Fibroblast of skin of abdomen (primary cell): ENCODE results near the gene DLG2.

Source experiments
- DNase-seq: peaks from one replicate; pipeline ENCODE4 v3.0.0-alpha.2; 2013

DLG2 gene

DNA sequence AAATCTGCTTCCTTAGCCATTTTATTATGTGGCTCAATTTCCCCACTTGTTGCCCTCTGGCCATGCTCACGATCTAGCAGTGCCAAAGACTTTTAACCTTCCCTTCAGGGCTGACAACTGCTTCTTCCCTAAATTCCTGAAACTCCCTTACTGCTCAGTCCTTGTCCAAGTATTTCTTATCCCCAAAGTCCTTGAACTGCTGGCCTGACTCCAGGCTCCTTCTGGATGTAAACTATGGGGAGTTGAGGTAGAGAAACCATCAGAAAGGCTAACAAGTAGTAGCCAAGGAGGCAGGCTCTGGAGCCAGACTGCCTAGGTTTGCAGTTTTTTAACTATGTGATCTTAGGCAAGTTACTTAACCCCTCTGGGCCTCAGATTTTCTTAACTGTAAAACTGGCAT is 2082.3 kb downstream of the DLG2 start:
- no peak for DNase-seq

DNA sequence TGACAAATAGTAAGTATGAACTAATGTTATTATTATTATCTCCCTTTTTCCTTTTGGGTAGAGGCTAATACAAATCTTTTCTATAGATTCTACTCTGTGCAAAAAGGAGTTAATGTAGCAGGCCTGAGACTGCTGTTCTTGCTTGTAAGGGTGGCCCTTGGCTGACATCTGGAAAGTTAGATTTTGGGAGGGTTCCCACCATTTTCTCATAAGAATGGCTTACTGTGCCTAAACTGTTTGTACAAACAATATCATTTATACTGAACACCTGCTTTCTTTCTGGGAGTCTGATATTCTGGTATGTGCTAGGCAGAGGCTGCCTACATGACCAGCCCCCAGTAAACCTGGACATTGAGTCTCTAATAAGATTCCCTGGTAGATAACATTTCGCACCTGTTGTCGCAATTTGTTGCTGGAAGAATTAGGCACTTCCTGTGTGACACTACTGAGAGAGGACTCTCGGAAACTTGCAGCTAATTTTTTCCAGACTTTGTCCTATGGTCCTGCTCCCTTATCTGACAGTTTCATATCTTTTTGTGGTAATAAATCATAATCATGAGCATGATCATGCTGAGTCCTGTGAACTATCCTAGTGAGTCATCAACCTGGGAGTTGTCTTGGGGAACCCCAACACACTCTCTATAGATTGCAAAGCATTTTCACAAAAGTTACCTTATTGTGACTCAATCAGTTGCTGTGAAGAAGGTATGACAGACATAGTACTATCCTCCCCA is 2083.3 kb downstream of the DLG2 start:
- no peak for DNase-seq

DNA sequence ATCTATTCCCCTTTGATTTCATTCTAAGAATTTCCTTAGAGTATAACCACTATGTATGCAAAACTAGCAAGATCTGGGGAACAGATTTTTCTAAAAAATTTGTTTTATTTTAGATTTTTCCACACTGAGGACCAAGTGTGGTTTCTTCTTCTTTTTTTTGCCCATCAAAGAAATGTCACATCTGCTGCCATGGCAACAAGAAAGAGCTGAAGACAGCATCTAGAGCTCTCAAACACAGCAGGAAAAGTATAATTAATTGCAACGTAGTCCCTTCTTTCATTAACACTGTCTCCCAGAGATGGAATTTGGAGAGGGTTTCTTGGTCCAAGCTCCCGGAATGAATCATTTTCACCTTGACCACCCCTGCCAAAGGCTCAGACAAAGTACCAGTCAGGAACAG is 2084.3 kb downstream of the DLG2 start:
- no peak for DNase-seq

DNA sequence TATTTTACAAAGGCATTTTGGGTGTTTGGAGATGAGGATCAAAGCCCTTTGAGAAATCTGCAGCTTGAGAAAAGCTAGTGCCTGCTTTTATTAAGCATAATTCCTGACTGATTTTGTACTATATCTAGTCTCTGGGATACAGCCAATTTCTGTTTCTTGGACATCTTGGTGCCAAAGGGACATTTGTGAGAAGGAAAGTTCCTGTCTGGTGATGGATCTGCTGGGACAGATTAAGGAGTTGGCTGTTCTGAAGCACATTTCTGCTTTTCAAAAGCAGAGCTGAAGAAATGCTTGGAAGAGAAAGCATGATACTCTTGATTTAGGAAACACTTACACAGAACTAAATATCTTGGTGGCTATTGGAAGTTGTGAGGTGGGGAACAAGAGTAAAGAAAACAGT is 2086.4 kb downstream of the DLG2 start:
- DNase-seq, result no peak

DNA sequence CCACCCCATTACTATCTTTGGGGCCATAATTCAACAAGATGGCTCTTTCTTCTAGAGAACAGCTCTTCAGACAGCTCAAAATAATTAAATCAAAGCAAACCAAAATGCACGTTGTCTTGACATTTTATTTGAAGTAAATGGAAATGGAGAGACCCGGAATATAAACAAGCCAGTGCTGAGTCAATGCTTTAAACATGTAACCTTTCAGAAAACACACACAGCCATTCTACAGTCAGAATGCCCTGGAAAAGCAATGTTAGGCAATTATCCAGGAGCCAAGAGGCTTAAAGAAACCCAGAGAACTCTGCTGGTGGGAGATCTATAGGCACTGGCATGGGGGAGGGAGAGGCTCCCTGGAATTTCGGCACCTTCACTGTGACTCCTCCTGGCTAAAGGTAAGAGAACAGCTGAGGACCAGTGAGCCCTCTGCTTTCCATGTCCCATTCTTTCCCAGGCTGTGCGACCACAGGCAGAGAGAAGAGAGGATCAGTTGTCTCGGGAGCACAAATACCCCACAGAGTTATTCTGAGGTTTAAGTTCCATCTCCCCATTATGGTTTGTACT is 2086.9 kb downstream of the DLG2 start:
- peak; percentile 5 for DNase-seq

DNA sequence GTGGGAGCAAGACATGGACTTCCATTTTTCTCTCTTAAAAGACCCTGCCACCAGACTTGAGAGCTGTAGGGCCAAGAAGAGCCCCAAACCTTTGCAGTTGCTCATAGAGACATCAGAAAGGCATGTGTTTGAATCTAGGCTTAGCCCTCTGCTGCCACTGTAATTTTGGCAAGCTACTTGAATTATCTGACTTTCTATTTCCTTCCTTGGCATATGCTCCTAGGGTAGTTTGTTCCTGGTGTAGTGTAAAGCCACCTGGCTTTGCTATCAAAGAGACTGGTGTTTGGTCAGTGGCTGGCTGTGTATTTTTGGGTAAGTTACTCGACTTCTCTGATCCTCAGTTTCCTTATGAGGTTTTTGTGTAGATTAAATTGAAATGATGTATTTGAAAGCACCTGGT is 2088.9 kb downstream of the DLG2 start:
- no peak for DNase-seq

DNA sequence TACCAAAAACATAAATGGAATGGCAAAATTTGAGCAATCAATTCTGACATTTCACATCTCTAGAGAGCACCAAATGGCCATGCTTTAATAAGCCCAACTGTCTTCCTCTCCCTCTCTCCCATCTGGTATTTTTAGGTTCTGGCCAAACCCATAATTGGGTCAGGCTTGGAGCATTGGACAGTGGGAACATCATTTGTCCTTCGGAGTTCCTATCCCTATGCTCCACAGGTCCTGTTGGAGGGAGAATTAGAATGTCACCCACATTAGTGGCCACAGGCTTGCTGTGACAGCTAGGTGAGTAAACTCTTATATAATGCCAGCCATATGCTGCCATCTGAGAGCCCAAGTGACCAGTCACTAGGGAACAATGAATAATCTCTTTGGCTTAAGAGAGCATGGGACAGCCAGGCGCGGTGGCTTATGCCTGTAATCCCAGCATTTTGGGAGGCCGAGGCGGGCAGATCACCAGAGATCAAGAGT is 2090.0 kb downstream of the DLG2 start:
- no peak for DNase-seq

DNA sequence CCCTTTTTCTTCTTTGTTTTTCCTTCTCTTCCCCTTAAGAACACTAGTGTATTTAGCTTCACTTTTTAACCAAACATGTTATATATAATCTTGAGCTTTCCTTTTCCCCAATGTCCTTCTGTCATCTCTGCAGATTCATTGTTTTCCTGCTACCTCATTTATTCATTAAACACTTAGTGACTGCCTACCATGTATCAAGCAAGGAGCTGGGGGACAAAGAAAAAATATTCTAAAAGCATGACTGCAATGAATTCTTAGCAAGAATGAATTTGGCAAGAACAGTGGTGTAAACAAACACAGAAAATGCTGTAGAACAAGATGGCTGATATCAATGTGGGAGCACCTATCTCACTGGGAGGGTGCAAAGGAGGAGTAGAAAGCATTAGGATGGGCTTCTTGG is 2094.0 kb downstream of the DLG2 start:
- DNase-seq, result no peak

DNA sequence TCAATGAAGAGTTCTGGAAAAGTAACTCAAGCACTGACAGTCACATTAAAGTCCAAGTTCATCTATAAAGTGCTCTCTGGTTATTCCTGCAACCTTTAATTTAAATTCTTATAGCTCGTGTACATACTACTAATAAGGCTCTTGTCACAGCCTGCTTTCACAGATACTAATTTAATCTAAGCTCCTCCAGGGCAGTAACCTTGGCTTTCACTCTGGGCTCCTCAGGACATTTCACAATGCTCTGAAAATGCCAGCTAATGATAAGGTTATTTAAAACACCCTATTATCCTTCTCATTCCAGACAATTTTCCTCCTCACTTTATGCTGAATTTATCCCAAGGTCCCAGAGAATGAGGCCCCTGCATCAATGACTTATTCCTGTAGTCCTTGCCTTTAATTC is 2098.3 kb downstream of the DLG2 start:
- no peak for DNase-seq

DNA sequence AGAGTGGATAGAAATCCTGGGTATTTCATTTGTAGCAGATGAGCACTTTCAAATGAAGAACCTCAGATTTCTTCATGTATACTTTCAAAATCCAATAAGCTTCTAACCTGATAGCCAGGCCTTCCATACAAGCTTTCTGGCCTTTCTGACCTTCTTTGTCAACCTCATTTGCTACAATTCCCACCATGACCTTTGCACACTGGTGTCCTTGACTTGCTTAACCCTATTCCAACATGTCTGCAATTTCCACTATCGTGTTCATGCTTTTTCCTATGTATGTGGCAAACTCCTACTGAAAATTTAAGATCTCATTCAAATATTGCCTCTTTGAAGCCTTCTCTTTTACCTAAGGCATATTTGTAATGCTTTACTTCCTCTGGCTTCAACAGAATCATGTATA is 2098.9 kb downstream of the DLG2 start:
- DNase-seq, result no peak

DNA sequence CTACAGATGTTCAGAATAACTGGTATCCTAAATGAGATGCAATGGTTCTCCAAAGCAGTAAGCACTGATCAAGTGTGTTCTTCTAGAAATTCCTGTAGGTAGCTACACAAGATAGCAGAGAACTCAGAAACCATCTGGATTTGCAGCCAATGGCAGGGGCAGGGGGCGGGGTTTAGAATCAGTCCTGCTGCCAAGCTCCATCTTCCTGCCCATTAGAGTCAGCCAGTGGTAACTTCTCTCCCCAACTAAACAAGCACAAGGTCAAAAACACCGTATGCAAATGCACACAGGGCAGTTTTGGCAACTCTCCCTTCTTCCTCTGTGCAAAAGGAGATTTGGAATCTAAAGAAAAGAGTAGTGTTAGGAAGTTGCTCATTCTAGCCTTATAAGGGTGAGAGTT is 2103.5 kb downstream of the DLG2 start:
- DNase-seq, result no peak

DNA sequence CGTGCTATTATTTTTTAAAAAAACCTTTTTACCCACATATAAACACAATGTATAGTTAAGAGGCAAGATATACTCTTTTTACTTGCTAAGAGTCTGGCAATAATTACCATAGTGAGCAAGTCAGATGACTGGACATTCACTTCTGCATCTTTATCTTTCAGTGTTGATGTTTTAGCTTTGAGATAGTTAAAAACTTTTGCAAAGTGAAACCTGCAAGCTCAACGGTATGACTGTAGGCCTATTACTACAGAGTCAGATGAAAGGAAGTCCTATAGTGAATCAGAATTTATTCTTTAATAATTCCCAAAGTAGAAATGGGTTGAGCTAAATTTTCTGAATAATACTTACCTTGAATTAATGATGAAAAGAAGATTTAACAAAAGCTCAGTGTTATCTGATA is 2104.2 kb downstream of the DLG2 start:
- DNase-seq, result no peak

DNA sequence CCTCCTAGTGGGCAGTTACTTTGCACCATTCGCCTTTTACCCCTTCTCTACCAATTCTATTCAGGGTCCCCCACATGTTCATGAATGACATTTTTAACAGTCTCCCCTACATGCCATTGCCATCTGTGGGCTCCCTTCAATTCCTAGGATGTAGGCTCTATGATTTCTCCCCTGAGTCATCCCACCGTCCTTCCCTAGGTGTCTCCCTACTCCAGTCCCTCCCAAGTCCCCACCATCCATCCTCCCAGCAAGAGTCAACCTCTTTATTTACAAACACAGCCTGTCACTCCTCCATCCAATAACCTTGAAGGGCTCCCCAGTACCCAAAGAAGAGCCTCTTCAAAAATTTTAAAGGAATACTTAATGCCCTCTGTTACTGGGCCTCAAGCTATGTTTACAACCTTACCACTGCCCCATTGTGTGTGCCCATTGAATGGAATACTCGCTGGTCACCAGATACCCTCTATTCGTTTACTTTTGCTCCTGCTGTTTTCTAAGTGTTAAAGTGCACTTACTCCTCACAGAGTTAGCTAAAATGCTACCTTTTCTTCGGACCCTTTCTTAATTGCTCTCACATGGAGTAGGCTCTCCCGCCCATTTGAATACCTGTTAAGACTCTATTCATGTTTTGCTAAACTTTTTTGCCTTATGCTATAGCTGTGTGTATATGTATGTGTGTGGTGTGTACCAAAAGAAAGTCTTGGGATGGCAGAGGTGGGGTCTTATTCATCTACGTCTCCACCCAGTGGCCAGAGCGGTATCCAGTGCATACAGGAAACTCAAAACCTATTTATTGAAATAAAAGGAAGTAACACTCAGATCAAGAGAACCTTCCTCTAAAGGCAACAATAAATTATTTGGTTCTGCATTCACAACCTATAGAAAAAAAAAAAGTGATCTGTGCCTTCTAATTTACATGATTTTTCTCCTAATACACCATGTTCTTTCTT is 2105.2 kb downstream of the DLG2 start:
- DNase-seq, result peak; percentile 26

DNA sequence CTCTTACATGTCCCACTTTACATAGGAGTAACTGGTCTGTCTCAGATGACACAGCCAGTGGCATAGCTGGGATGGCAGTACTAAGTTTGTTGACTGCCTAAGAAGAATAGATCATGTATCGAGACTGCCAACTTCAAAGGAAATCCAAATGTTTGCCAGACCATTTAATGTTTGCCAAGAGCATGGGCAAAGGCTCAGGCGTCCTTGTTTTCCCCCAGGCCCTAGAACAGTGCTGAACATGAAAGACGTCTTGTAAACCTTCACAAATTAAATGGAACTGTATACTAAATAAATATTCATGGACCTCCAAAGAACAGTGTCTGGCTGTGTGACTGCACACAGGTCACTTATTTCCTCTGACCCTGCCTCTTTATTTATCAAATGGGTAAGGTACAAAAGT is 2106.3 kb downstream of the DLG2 start:
- DNase-seq, result no peak

DNA sequence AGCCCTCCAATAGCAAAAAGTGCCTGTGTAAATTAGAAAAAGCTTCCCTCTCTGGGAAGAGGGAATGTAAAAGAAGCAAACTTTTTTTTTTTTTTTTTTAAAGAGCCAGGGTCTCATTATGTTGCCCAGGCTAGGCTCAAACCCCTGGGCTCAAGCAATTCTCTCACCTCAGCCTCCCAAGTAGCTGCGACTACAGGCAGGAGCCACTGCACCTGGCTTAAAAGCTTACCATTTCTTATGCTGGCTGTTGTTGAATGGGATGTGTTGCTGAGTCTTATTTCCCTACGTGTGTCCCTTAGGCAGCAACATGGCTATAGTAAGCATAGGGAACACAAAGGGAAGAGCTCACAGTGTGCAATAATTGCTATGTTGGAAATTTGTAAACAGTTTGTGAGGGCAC is 2115.5 kb downstream of the DLG2 start:
- no peak for DNase-seq

DNA sequence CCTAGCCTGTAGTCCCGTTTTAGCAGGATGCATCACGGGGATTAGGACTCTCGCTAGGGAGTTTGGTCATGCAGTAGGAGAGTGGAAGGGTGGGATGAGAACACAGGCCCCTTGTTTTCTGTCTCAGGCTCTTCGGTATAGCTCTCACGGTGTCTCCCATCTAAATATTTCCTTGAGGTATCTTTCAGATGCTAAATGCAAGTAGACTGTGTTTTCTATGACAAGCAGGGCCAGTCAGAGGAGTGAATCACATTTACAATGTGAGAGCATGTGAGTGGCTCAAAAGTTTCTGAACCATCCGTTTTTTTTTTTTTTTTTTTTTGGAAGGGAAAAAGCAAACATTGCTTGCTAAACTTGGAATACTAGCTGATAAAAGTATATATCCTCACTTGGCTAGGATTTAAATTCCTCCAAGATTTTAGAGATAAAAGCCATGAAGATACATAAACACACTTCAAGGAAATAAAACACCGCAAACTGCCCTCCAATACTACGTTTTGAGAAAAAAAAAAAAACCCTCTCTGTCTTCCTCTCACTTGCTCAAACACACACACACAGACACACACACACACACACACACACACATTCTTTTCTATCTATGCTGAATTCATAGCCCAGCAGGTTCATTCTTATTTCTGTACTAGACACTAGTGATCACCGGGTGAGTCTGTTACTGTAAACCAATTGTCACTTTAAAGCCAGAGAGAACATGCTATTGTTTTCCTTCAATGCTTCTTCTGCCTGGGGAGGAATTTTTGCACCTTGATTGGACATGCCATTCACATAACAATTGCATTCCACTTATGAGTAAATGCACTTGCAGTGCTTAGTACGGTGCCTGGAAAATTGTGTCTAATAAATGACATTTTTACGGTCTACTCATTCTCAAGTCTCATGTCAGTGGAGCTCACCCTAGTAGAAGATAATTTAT is 2116.3 kb downstream of the DLG2 start:
- no peak for DNase-seq

DNA sequence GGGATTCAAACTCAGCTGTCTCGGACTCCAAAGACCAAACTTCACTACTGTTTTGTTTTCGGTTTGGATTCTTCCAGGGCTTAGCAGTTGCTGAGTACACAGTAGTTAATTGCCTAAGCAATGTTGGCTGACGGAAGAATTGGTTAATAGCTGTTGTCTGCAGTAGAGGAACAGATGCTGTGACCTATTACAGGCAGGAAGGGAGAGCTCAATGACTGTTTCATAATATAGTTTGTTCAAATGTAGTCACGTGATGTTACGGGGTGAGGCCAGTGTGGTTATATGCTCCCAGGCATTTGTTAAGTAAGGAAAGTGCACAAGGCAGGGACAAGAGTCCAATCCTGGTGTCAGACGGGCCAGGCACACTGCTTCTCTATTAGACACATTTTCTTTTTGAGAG is 2118.3 kb downstream of the DLG2 start:
- no peak for DNase-seq

DNA sequence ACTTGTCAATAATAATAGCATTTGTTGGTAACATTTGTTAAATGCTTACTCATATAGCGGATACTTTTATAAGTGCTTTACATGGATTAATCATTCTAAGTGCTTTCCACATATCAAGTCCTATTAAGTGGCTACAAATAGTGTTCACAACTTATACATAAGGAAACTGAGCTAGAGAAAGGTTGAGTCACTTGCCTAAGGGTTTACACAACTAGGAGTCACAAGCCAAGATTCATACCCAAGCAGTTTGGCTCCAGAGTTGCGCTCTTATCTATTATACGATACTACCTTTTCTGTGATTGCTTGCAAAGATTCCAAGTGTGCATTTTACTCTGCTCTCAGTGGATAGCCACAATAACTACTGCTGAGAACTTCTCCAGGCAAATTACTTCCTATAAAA is 2125.1 kb downstream of the DLG2 start:
- DNase-seq, result no peak

DNA sequence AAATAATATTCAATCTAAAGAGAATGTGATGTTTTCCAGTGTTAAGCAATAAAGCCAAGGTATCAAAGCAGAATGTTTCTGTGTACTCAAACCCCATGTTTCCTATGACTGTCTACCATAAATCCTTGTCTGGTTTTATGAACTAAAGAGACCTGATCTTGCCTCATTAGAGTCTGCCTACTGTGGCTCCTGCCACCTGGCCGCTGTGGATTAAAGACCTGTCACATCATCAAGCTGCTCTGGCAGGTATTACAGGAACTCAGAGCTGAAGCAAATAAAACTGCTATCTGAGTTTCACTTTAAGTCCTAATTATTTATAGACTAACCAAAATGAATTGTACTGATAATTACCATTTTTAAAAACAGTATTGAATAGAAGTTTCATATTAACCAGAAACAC is 2133.2 kb downstream of the DLG2 start:
- DNase-seq, result no peak

DNA sequence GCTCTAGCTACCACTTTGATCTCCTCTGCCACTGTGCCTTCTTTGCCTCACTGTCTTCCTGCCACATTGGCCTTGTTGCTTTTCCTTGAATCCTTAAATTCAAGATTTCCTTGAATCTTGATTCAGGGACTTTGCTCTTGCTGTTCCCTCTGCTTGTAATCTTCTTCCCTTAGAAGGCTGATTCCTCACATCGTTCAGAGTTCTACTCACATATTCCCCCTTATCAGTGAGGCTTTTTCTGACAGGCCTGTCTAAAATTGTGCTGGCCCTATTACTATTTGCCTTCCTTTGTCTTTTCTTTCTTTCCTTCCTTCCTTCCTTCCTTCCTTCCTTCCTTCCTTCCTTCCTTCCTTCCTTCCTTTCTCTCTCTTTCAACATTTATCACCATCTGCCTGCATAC is 2134.1 kb downstream of the DLG2 start:
- DNase-seq, result no peak

DNA sequence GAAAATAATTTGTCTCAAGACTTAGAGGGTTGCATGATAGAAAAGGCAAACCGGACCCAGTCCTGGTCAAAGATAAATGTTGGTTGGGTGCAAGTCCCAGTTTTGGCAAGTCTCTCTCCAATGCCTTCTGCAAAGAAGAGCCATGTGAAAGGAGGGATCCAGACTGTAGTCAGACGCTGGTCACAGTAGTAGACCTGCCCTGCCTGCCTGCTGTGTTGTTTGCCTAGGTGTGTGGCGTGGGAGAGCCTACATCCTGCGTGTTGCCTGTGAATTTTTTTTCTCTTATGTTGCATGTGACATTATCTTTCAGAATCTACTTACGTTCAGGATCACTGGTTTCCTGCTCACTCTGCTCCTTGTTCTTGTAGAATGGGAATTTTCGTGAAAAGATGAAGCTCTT is 2143.3 kb downstream of the DLG2 start:
- DNase-seq, result no peak

DNA sequence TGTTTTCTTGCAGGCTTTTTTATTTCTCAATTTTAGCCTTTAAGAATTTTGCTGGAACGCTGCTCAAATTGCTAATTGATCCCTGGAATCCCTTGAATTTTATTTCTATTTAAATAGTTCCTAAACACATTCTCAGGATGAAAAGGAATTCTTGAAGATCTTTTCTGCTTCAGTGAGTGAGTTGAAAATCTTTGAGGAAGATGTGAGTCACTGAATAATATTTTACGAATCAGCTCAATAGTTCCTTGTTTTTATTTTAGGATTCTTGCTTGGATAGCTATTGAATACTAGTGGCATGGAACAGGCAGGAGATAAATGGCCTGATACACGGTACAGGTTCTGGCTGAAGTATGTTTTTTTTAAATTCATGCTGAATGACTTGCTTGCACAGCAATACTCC is 2146.3 kb downstream of the DLG2 start:
- DNase-seq, result no peak
